K562 (cell line): ENCODE data around the gene OR10P1. TPM values are rescaled to one million over a fixed set of nuclear protein-coding genes. Genes with fewer than 3 reads are reported as not detected.

Experiments
- BMI1 ChIP-seq: fragments of 150-350 bp; IDR thresholded peaks from 2 replicates; pipeline ENCODE4 v1.6.1; 2014; ENCODE audit warnings: low read length
- BRF1 ChIP-seq: IDR thresholded peaks from 3 replicates; pipeline ENCODE4 v1.6.1; 2011; ENCODE audit warnings: borderline replicate concordance, mild to moderate bottlenecking; ENCODE audit not compliant: insufficient read length; ENCODE audit errors: extremely low read depth
- DEAF1 ChIP-seq: fragments of 450-650 bp; formaldehyde crosslinking; IDR thresholded peaks from 2 replicates; pipeline ENCODE4 v1.4.0; 2020; ENCODE audit warnings: mild to moderate bottlenecking, moderate library complexity
- E2F5 ChIP-seq: sonication (generic); formaldehyde crosslinking; IDR thresholded peaks from 2 replicates; pipeline ENCODE4 v1.8.0; 2022; ENCODE audit warnings: mild to moderate bottlenecking, missing genetic modification reagents
- EGR1 ChIP-seq: fragments of 450-650 bp; conservative IDR thresholded peaks from 2 replicates; pipeline ENCODE4 v1.6.1; 2017; ENCODE audit warnings: mild to moderate bottlenecking
- ESRRB ChIP-seq: fragments of 250-450 bp; sonication (Bioruptor Pico); IDR thresholded peaks from 2 replicates; pipeline ENCODE4 v1.5.0; 2020; ENCODE audit warnings: mild to moderate bottlenecking, moderate library complexity, borderline replicate concordance
- FUS ChIP-seq: fragments of 200-400 bp; formaldehyde crosslinking; optimal IDR thresholded peaks from 2 replicates; pipeline ENCODE3; 2017; ENCODE audit warnings: low read depth, low read length
- GTF2A2 ChIP-seq: IDR thresholded peaks from 2 replicates; pipeline ENCODE4 v1.6.1; 2016; ENCODE audit warnings: mild to moderate bottlenecking, missing genetic modification characterization, missing compliant biosample characterization
- HIVEP1 ChIP-seq: fragments of 250-450 bp; sonication (Bioruptor Pico); IDR thresholded peaks from 2 replicates; pipeline ENCODE4 v1.4.0; 2020; ENCODE audit warnings: mild to moderate bottlenecking
- HNRNPUL1 ChIP-seq: fragments of 200-400 bp; formaldehyde crosslinking; IDR thresholded peaks from 2 replicates; pipeline ENCODE4 v1.6.1; 2017; ENCODE audit warnings: low read length
- KLF1 ChIP-seq: fragments of 450-650 bp; IDR thresholded peaks from 2 replicates; pipeline ENCODE4 v1.6.1; 2016; ENCODE audit warnings: missing genetic modification characterization, missing compliant biosample characterization
- NR2F6 ChIP-seq: fragments of 450-650 bp; formaldehyde crosslinking; IDR thresholded peaks from 2 replicates; pipeline ENCODE4 v1.4.0; 2020; ENCODE audit warnings: mild to moderate bottlenecking
- PML ChIP-seq: IDR thresholded peaks from 2 replicates; pipeline ENCODE4 v1.6.1; 2012; ENCODE audit warnings: low read length, inconsistent platforms
- PTBP1 ChIP-seq: fragments of 200-400 bp; formaldehyde crosslinking; IDR thresholded peaks from 2 replicates; pipeline ENCODE4 v1.6.1; 2017; ENCODE audit warnings: low read depth, low read length
- RBM17 ChIP-seq: fragments of 200-400 bp; formaldehyde crosslinking; IDR thresholded peaks from 2 replicates; pipeline ENCODE4 v1.6.1; 2017; ENCODE audit warnings: low read depth, mild to moderate bottlenecking, low read length, borderline replicate concordance
- SETDB1 ChIP-seq: IDR thresholded peaks from one replicate; pipeline ENCODE4 v1.6.1; 2012; ENCODE audit warnings: low read length, control low read depth, inconsistent platforms
- SRSF7 ChIP-seq: fragments of 200-400 bp; formaldehyde crosslinking; optimal IDR thresholded peaks from 2 replicates; pipeline ENCODE3; 2017; ENCODE audit warnings: mild to moderate bottlenecking, low read depth, low read length
- YBX1 ChIP-seq: fragments of 450-650 bp; IDR thresholded peaks from 2 replicates; pipeline ENCODE4 v1.7.1; 2016; ENCODE audit warnings: mild to moderate bottlenecking
- ZBTB8A ChIP-seq: fragments of 450-650 bp; IDR thresholded peaks from 2 replicates; pipeline ENCODE4 v1.6.1; 2018; ENCODE audit warnings: mild to moderate bottlenecking, moderate library complexity; ENCODE audit not compliant: partially characterized antibody
- ZNF239 ChIP-seq: fragments of 250-450 bp; sonication (Bioruptor Pico); IDR thresholded peaks from 2 replicates; pipeline ENCODE4 v1.4.0; 2020; ENCODE audit warnings: mild to moderate bottlenecking
- ZNF24 ChIP-seq: fragments of 450-650 bp; IDR thresholded peaks from 2 replicates; pipeline ENCODE4 v1.6.1; 2016
- ZNF41 ChIP-seq: fragments of 250-450 bp; sonication (Bioruptor Pico); conservative IDR thresholded peaks from 2 replicates; pipeline ENCODE4 v1.4.0; 2020; ENCODE audit warnings: mild to moderate bottlenecking
- ZNF589 ChIP-seq: fragments of 200-800 bp; sonication (Bioruptor generic); IDR thresholded peaks from 2 replicates; pipeline ENCODE4 v1.6.1; 2016; ENCODE audit warnings: low read depth, missing genetic modification characterization, missing compliant biosample characterization
- ZNF696 ChIP-seq: fragments of 250-450 bp; sonication (Bioruptor Pico); conservative IDR thresholded peaks from 2 replicates; pipeline ENCODE4 v1.4.0; 2020; ENCODE audit warnings: mild to moderate bottlenecking, moderate library complexity
- polyA plus RNA-seq, 8 experiments: library from polyadenylated mRNA; depleted of rRNA in 4 of 8; stranded (reverse) in 5 of 8; unstranded in 3 of 8; fragments of >200 nt; fragmentation: Nextera tagmentation in 2 of 8; fragmentation: Illumina TruSeq in 1 of 8; extraction: Ambion mirVana in 2 of 8; extraction: Trizol in 1 of 8; gene quantifications; 2 replicates each; pipeline versions ENCODE4 v1.2.1 to v1.2.3, GENCODE V29; 2011 to 2014; ENCODE audit warnings: inconsistent platforms in 1 of 8, missing spikeins in 1 of 8
- total RNA-seq, 7 experiments: library from RNA; depleted of rRNA in 6 of 7; stranded (reverse); fragments of >200 nt in 6 of 7; fragmentation: Illumina TruSeq in 2 of 7; extraction: Trizol in 2 of 7; gene quantifications; 2 replicates each; pipeline versions ENCODE4 v1.2.1 to v1.2.3, GENCODE V29; 2011 to 2021; ENCODE audit warnings: low replicate concordance in 1 of 7
- TF ChIP-seq, protein P1 (sequence below): sonication (generic); formaldehyde crosslinking; IDR thresholded peaks from 2 replicates; pipeline ENCODE4 v1.8.1; 2022; ENCODE audit warnings: missing genetic modification reagents
- TF ChIP-seq, protein P2 (sequence below): conservative IDR thresholded peaks from 2 replicates; pipeline ENCODE4 v1.6.1; 2011; ENCODE audit warnings: low read depth, mild to moderate bottlenecking, low read length; ENCODE audit not compliant: control insufficient read depth

The OR10P1 gene
- total and polyA plus RNA-seq, 9 of the 15 experiments (the other 6 are each of a cell fraction or from before 2014, with no cell fraction given) = not detected

- TF ChIP-seq E2F5 (CRISPR knock-in tag) = no peak
- TF ChIP-seq DEAF1 (CRISPR knock-in tag) = no peak
- no peak for TF ChIP-seq ZNF239 (CRISPR knock-in tag)
- TF ChIP-seq EGR1 = peak; percentile 91
- TF ChIP-seq KLF1 = no peak
- no peak for TF ChIP-seq ZNF41
- TF ChIP-seq ESRRB (CRISPR knock-in tag) = no peak
- TF ChIP-seq, protein P1, sequence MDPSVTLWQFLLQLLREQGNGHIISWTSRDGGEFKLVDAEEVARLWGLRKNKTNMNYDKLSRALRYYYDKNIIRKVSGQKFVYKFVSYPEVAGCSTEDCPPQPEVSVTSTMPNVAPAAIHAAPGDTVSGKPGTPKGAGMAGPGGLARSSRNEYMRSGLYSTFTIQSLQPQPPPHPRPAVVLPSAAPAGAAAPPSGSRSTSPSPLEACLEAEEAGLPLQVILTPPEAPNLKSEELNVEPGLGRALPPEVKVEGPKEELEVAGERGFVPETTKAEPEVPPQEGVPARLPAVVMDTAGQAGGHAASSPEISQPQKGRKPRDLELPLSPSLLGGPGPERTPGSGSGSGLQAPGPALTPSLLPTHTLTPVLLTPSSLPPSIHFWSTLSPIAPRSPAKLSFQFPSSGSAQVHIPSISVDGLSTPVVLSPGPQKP (CRISPR knock-in tag) = no peak
- TF ChIP-seq SRSF7 = no peak
- TF ChIP-seq ZNF696 (CRISPR knock-in tag) = no peak
- no peak for TF ChIP-seq BRF1
- no peak for TF ChIP-seq GTF2A2 (tag)
- TF ChIP-seq HNRNPUL1 = no peak
- TF ChIP-seq ZNF24 = no peak
- TF ChIP-seq, protein P2, sequence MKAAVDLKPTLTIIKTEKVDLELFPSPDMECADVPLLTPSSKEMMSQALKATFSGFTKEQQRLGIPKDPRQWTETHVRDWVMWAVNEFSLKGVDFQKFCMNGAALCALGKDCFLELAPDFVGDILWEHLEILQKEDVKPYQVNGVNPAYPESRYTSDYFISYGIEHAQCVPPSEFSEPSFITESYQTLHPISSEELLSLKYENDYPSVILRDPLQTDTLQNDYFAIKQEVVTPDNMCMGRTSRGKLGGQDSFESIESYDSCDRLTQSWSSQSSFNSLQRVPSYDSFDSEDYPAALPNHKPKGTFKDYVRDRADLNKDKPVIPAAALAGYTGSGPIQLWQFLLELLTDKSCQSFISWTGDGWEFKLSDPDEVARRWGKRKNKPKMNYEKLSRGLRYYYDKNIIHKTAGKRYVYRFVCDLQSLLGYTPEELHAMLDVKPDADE = no peak
- TF ChIP-seq YBX1 = no peak
- TF ChIP-seq SETDB1 = no peak
- TF ChIP-seq NR2F6 (CRISPR knock-in tag) = no peak
- TF ChIP-seq ZBTB8A = no peak
- TF ChIP-seq BMI1 = no peak
- TF ChIP-seq FUS = no peak
- TF ChIP-seq PML = no peak
- TF ChIP-seq HIVEP1 = no peak
- no peak for TF ChIP-seq RBM17
- no peak for TF ChIP-seq PTBP1
- no peak for TF ChIP-seq ZNF589 (CRISPR knock-in tag)
Observed at GRCh38 chr12:55681142-55682077, 44.7 kb downstream of the OR10P1 start (continued).
